ENCODE measurements around the gene SHPK. TPM values are rescaled to one million over a fixed set of nuclear protein-coding genes. Genes with fewer than 3 reads are reported as not detected.
"Not testable (repeated sequence)": the region's sequence is repeated elsewhere in the genome, so short reads cannot be mapped to it uniquely, and the experiment has no call there.

SHPK gene
- total and polyA plus RNA-seq, 9 of the 15 experiments (the other 6 are each of a cell fraction or from before 2014, with no cell fraction given), result 2.5 to 16.3 (median 11.8) TPM

DNA sequence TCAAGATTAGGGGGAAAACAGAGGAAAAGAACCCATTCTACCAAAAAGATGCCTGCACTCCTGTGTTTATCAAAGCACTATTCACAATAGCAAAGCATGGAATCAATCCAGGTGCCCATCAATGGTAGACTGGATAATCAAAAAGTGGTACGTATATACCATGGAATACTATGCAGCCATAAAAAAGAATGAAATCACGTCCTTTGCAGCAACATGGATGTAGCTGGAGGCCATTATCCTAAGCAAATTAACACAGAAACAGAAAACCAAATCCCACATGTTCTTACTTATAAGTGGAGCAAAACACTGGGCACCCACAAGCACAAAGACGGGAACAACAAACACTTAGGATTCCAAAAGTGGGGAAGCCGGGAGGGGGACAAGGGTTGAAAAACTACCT, 57.4 kb downstream of the SHPK start:
- H3K27ac ChIP-seq (ENCODE audit: extremely low read depth, low read depth, low read length); H3K9me3 ChIP-seq (replicated peaks; ENCODE audit: control insufficient read depth, insufficient read depth, low read depth, low read length); H3K9me1 ChIP-seq (ENCODE audit: control insufficient read depth, insufficient read depth, low read length); H3K79me2 ChIP-seq (ENCODE audit: control insufficient read depth, insufficient read depth, low read length); H3K4me2 ChIP-seq (ENCODE audit: insufficient read depth, low read length); H3K36me3 ChIP-seq (ENCODE audit: control insufficient read depth, insufficient read depth, low read length); POLR2A ChIA-PET; in situ Hi-C loops (cut with MboI); H3K4me3 ChIP-seq; FAIRE-seq; H3K9ac ChIP-seq (ENCODE audit: insufficient read depth in 1 of 2, low read depth in 2 of 2, low read length in 2 of 2); DNase-seq (ENCODE audit: extremely low read depth in 1 of 4, low spot score in 3 of 4); CTCF ChIA-PET (ENCODE audit: low intra/inter-chr PET ratio); BruUV-seq (replicated peaks); intact Hi-C loops (cut with micrococcal nuclease); ATAC-seq; H2AFZ ChIP-seq (ENCODE audit: low read depth, low read length); H3K4me1 ChIP-seq (replicated peaks in 1 of 2; ENCODE audit: control insufficient read depth in 2 of 2, insufficient read depth in 2 of 2, low read length in 2 of 2); H4K20me1 ChIP-seq (replicated peaks; ENCODE audit: control insufficient read depth, insufficient read depth, low read length): not testable (repeated sequence)
- WGBS (ENCODE audit: insufficient coverage, low coverage, missing lambda C conversion rate), result 41% methylated on average over 4 of the region's 4 CpGs
- peaks cover 0 to 12% of the 10 kb centered on the region in 2 experiments; a peak in 1 of 5 replicates for H3K27me3 ChIP-seq (ENCODE audit: control insufficient read depth in 2 of 2, insufficient read depth in 2 of 2, low read length in 2 of 2)
- TF ChIP-seq ZNF146 (CRISPR knock-in tag; IDR thresholded peaks at IDR 0.05; ENCODE audit: unreplicated experiment), result peak; percentile 34

DNA sequence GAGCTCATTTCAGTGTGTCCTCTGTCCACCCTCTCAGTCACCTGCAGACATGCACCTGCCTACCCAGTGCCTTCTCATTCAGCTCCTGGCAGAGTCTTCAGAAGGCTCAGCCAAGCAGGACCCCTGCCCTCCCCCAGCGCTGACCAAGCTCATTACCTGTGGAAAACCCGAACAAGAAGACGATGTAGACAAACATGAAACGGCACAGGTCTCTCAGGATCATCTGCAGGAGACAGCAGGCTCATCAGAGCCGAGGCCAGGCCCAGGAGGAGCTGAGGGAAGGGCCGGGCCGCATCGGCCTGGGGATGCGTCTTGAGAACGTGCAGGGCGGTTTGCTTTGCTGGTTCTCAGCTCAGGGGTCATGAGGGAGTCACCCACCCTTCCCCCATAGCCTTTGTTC, 59.1 kb downstream of the SHPK start:
- no peak for DNase-seq (ENCODE audit: extremely low read depth in 1 of 4, low spot score in 3 of 4)
- TF ChIP-seq TCF3 (CRISPR knock-in tag; IDR thresholded peaks at IDR 0.05) (no peak), POLR3G (IDR thresholded peaks at IDR 0.05; ENCODE audit: extremely low read depth, insufficient read length, insufficient replicate concordance) (no peak), MCM7 (IDR thresholded peaks at IDR 0.05) (no peak), STAT5B (CRISPR knock-in tag; IDR thresholded peaks at IDR 0.05) (no peak), ZNF75A (CRISPR knock-in tag; IDR thresholded peaks at IDR 0.05) (no peak), MEF2A (IDR thresholded peaks at IDR 0.05; ENCODE audit: control insufficient read depth, low read depth, low read length) (no peak), KLF1 (tag; IDR thresholded peaks at IDR 0.05) (no peak), PRPF4 (IDR thresholded peaks at IDR 0.05; ENCODE audit: insufficient read depth, low read depth, low read length, poor library complexity, severe bottlenecking) (no peak), TRIM28 (IDR thresholded peaks at IDR 0.05) (no peak)
- TF ChIP-seq, protein P1, sequence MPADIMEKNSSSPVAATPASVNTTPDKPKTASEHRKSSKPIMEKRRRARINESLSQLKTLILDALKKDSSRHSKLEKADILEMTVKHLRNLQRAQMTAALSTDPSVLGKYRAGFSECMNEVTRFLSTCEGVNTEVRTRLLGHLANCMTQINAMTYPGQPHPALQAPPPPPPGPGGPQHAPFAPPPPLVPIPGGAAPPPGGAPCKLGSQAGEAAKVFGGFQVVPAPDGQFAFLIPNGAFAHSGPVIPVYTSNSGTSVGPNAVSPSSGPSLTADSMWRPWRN (IDR thresholded peaks at IDR 0.05; ENCODE audit: low read depth), result no peak
- TF ChIP-seq, protein P2, sequence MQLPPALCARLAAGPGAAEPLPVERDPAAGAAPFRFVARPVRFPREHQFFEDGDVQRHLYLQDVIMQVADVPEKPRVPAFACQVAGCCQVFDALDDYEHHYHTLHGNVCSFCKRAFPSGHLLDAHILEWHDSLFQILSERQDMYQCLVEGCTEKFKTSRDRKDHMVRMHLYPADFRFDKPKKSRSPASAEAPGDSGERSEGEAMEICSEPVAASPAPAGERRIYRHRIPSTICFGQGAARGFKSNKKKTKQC (CRISPR knock-in tag; IDR thresholded peaks at IDR 0.05), result no peak
- ChIA-PET POLR2A (no interaction called here), CTCF (ENCODE audit: low intra/inter-chr PET ratio) (no interaction called here)
- Histone ChIP-seq H3K27ac (ENCODE audit: extremely low read depth, low read depth, low read length) (no peak overlapping the region), H3K4me1 (replicated peaks in 1 of 2; ENCODE audit: control insufficient read depth in 2 of 2, insufficient read depth in 2 of 2, low read length in 2 of 2) (no peaks in the 10 kb centered on the region; a peak in 1 of 5 replicates), H3K4me3 (no peak overlapping the region), H3K36me3 (ENCODE audit: control insufficient read depth, insufficient read depth, low read length) (no peaks in the 10 kb centered on the region), H3K9me1 (ENCODE audit: control insufficient read depth, insufficient read depth, low read length) (no peaks in the 10 kb centered on the region), H3K9me3 (replicated peaks; ENCODE audit: control insufficient read depth, insufficient read depth, low read depth, low read length) (no peaks in the 10 kb centered on the region), H3K79me2 (ENCODE audit: control insufficient read depth, insufficient read depth, low read length) (no peaks in the 10 kb centered on the region), H3K27me3 (ENCODE audit: control insufficient read depth in 2 of 2, insufficient read depth in 2 of 2, low read length in 2 of 2) (peaks cover 0 to 12% of the 10 kb centered on the region in 2 experiments; a peak in 1 of 5 replicates), H2AFZ (ENCODE audit: low read depth, low read length) (no peak overlapping the region), H4K20me1 (replicated peaks; ENCODE audit: control insufficient read depth, insufficient read depth, low read length) (no peaks in the 10 kb centered on the region), H3K4me2 (ENCODE audit: insufficient read depth, low read length) (no peak overlapping the region), H3K9ac (ENCODE audit: insufficient read depth in 1 of 2, low read depth in 2 of 2, low read length in 2 of 2) (peak overlapping the region in 1 of 2 experiments; percentile 17; a peak in 1 of 4 replicates)
- no peak for ATAC-seq
- 4% methylated on average over 5 of the region's 11 CpGs for WGBS (ENCODE audit: insufficient coverage, low coverage, missing lambda C conversion rate)
- in situ Hi-C loops (cut with MboI), result no loop called here
- intact Hi-C loops (cut with micrococcal nuclease), result no loop called here
- FAIRE-seq, result no peak
- BruUV-seq (replicated peaks), result no TSS peak

Measured in K562 (cell line).